H1 (cell line): ENCODE results near the gene DOCK1. TPM values are rescaled to one million over a fixed set of nuclear protein-coding genes. Genes with fewer than 3 reads are reported as not detected.

Source experiments
- CTCF ChIA-PET: fragments of 300-600 bp; sonication (Branson Sonifier 250); formaldehyde crosslinking; loops from one replicate; lab custom pipeline; 2021; ENCODE audit not compliant: partially characterized antibody; lab: Charles Lee
- POLR2A ChIA-PET: fragments of 300-600 bp; sonication (Branson Sonifier 250); formaldehyde crosslinking; loops from one replicate; lab custom pipeline; 2021; ENCODE audit warnings: inconsistent platforms; ENCODE audit not compliant: partially characterized antibody; lab: Charles Lee
- DNase-seq, 2 experiments: peaks; one replicate each; pipeline versions ENCODE4 v3.0.0 to v3.0.0-alpha.2; 2010 to 2022; ENCODE audit warnings: low spot score in 2 of 2, low read depth in 1 of 2, mixed read lengths in 1 of 2
- FAIRE-seq: peaks from 2 replicates; lab custom pipeline; 2011; peaks lifted over from hg19 to GRCh38; lab: Jason Lieb, UNC
- H2AFZ ChIP-seq: 2 replicates; pipeline ENCODE4 v1.8.1; 2012; ENCODE audit warnings: low read length, inconsistent platforms
- H2AK5ac ChIP-seq: 2 replicates; pipeline ENCODE4 v1.6.1; 2013; ENCODE audit warnings: low read depth, low read length
- H2BK120ac ChIP-seq: replicated peaks from 2 replicates; pipeline ENCODE3; 2013; ENCODE audit warnings: low read depth, low read length, inconsistent platforms
- H2BK12ac ChIP-seq: 2 replicates; pipeline ENCODE4 v1.6.1; 2013; ENCODE audit warnings: low read depth, low read length
- H2BK15ac ChIP-seq: 2 replicates; pipeline ENCODE4 v1.6.1; 2013; ENCODE audit warnings: low read length
- H2BK20ac ChIP-seq: 2 replicates; pipeline ENCODE4 v1.6.1; 2013; ENCODE audit warnings: low read length
- H2BK5ac ChIP-seq: 2 replicates; pipeline ENCODE4 v1.6.1; 2013; ENCODE audit warnings: low read depth, low read length
- H3K14ac ChIP-seq: 2 replicates; pipeline ENCODE4 v1.6.1; 2013; ENCODE audit warnings: inconsistent platforms; ENCODE audit not compliant: insufficient read length
- H3K18ac ChIP-seq: 2 replicates; pipeline ENCODE4 v1.6.1; 2013; ENCODE audit warnings: low read length; ENCODE audit errors: extremely low read depth
- H3K23ac ChIP-seq: 2 replicates; pipeline ENCODE4 v1.6.1; 2013; ENCODE audit warnings: inconsistent platforms; ENCODE audit not compliant: insufficient read length
- H3K23me2 ChIP-seq: 2 replicates; pipeline ENCODE4 v1.6.1; 2013; ENCODE audit warnings: low read depth, low read length
- H3K27ac ChIP-seq: 2 replicates; pipeline ENCODE4 v1.6.1; 2011; ENCODE audit warnings: low read depth, low read length, inconsistent platforms
- H3K27me3 ChIP-seq, 4 experiments: replicated peaks in 1 of 4; 1 replicate in 1 of 4; 2 replicates in 3 of 4; pipeline versions ENCODE4 v1.6.1 to v1.8.1; 2011 to 2013; ENCODE audit warnings: low read length in 3 of 4, mild to moderate bottlenecking in 3 of 4, inconsistent platforms in 2 of 4, mixed read lengths in 2 of 4, moderate library complexity in 1 of 4; ENCODE audit not compliant: control insufficient read depth in 3 of 4, insufficient read depth in 3 of 4; ENCODE audit errors: extremely low read depth in 1 of 4
- H3K36me3 ChIP-seq, 4 experiments: 2 replicates each; pipeline versions ENCODE4 v1.6.1 to v1.8.1; 2011 to 2013; ENCODE audit warnings: mild to moderate bottlenecking in 4 of 4, low read length in 3 of 4, moderate library complexity in 2 of 4, control low read depth in 1 of 4, inconsistent platforms in 1 of 4; ENCODE audit not compliant: insufficient read depth in 4 of 4, control insufficient read depth in 2 of 4
- H3K4ac ChIP-seq: replicated peaks from 2 replicates; pipeline ENCODE3; 2013; ENCODE audit warnings: low read length, low read depth, mixed read lengths, inconsistent platforms; ENCODE audit not compliant: insufficient read length
- H3K4me1 ChIP-seq, 4 experiments: replicated peaks in 1 of 4; 1 replicate in 1 of 4; 2 replicates in 3 of 4; pipeline versions ENCODE4 v1.6.1 to v1.8.1; 2011 to 2013; ENCODE audit warnings: low read length in 3 of 4, inconsistent platforms in 2 of 4, mixed read lengths in 1 of 4; ENCODE audit not compliant: insufficient read depth in 4 of 4, control insufficient read depth in 3 of 4
- H3K4me2 ChIP-seq, 2 experiments: 2 replicates each; pipeline versions ENCODE4 v1.6.1 to v1.8.1; 2011 to 2013; ENCODE audit warnings: low read depth in 2 of 2, low read length in 2 of 2, control low read depth in 1 of 2, inconsistent platforms in 1 of 2, mild to moderate bottlenecking in 1 of 2; ENCODE audit not compliant: insufficient read depth in 1 of 2
- H3K4me3 ChIP-seq, 4 experiments: fragments of 200-600, 300-600 bp in 1 of 4; sonication (generic), shearing (Covaris generic), sonication (Bioruptor Twin) in 1 of 4; 2 replicates each; pipeline versions ENCODE4 v1.5.1 to v1.8.1; 2011 to 2016; ENCODE audit warnings: low read length in 4 of 4, low read depth in 3 of 4, control low read depth in 2 of 4, inconsistent platforms in 2 of 4, mild to moderate bottlenecking in 2 of 4, mixed read lengths in 1 of 4, moderate library complexity in 1 of 4; ENCODE audit not compliant: insufficient read depth in 2 of 4; ENCODE audit errors: extremely low read depth in 1 of 4
- H3K56ac ChIP-seq: replicated peaks from 2 replicates; pipeline ENCODE3; 2013; ENCODE audit warnings: low read depth, mild to moderate bottlenecking, mixed read lengths, low read length, inconsistent platforms; ENCODE audit not compliant: insufficient read length
- H3K79me1 ChIP-seq: 2 replicates; pipeline ENCODE4 v1.6.1; 2013; ENCODE audit warnings: low read depth, low read length, control low read depth
- H3K79me2 ChIP-seq, 2 experiments: 2 replicates each; pipeline versions ENCODE4 v1.6.1 to v1.8.1; 2012 to 2013; ENCODE audit warnings: low read length in 2 of 2, mild to moderate bottlenecking in 2 of 2, inconsistent platforms in 1 of 2; ENCODE audit not compliant: insufficient read depth in 2 of 2, control insufficient read depth in 1 of 2
- H3K9ac ChIP-seq, 4 experiments: replicated peaks in 1 of 4; 1 replicate in 1 of 4; 2 replicates in 3 of 4; pipeline versions ENCODE4 v1.6.1 to v1.8.1; 2011 to 2013; ENCODE audit warnings: low read depth in 3 of 4, low read length in 3 of 4, control low read depth in 2 of 4, mild to moderate bottlenecking in 2 of 4, moderate library complexity in 2 of 4, inconsistent platforms in 1 of 4; ENCODE audit errors: extremely low read depth in 1 of 4
- H3K9me3 ChIP-seq, 2 experiments: 2 replicates each; pipeline versions ENCODE4 v1.6.1 to v1.8.1; 2012 to 2013; ENCODE audit warnings: mild to moderate bottlenecking in 2 of 2, moderate library complexity in 2 of 2, control low read depth in 1 of 2, inconsistent platforms in 1 of 2, low read depth in 1 of 2, low read length in 1 of 2, mixed read lengths in 1 of 2; ENCODE audit not compliant: insufficient read depth in 2 of 2
- H4K20me1 ChIP-seq, 2 experiments: replicated peaks in 1 of 2; 2 replicates each; pipeline versions ENCODE3 to v1.8.1; 2011 to 2013; ENCODE audit warnings: inconsistent platforms in 2 of 2, low read length in 2 of 2, mild to moderate bottlenecking in 1 of 2; ENCODE audit not compliant: insufficient read depth in 2 of 2, control insufficient read depth in 1 of 2
- H4K5ac ChIP-seq: 2 replicates; pipeline ENCODE4 v1.6.1; 2013; ENCODE audit warnings: low read length, low read depth, mixed read lengths, inconsistent platforms; ENCODE audit not compliant: insufficient read length
- H4K8ac ChIP-seq: 2 replicates; pipeline ENCODE4 v1.8.0; 2013; ENCODE audit warnings: mild to moderate bottlenecking, moderate library complexity, low read length, inconsistent platforms; ENCODE audit not compliant: insufficient read depth; ENCODE audit errors: extremely low read depth
- H4K91ac ChIP-seq: replicated peaks from 2 replicates; pipeline ENCODE3; 2013; ENCODE audit warnings: low read length, mixed read lengths, inconsistent platforms; ENCODE audit not compliant: insufficient read length
- BRCA1 ChIP-seq: IDR thresholded peaks from 2 replicates; pipeline ENCODE4 v1.6.1; 2012; ENCODE audit warnings: low read depth, low read length, improper control_type of control experiment
- EGR1 ChIP-seq: IDR thresholded peaks from 2 replicates; pipeline ENCODE4 v1.6.1; 2011; ENCODE audit warnings: low read depth, low read length, borderline replicate concordance
- EZH2 ChIP-seq: fragments of 200-600 bp; sonication (generic); IDR thresholded peaks from 2 replicates; pipeline ENCODE4 v1.7.1; 2012; ENCODE audit warnings: low read depth, mild to moderate bottlenecking, moderate library complexity, low read length, inconsistent platforms; ENCODE audit not compliant: severe bottlenecking
- FOSL1 ChIP-seq: IDR thresholded peaks from 2 replicates; pipeline ENCODE4 v1.6.1; 2011; ENCODE audit warnings: mild to moderate bottlenecking, low read depth, low read length, moderate library complexity; ENCODE audit not compliant: insufficient read depth
- KDM5A ChIP-seq: fragments of 200-600 bp; IDR thresholded peaks from 2 replicates; pipeline ENCODE4 v1.7.1; 2012; ENCODE audit warnings: mild to moderate bottlenecking, low read length, inconsistent platforms, mixed read lengths
- RNF2 ChIP-seq: fragments of 200-900, 300-1000 bp; sonication (generic); IDR thresholded peaks from 2 replicates; pipeline ENCODE4 v1.7.1; 2016; ENCODE audit warnings: borderline replicate concordance, low read depth, mild to moderate bottlenecking, antibody characterized with exemption, low read length; ENCODE audit not compliant: poor library complexity, severe bottlenecking; ENCODE audit errors: missing control alignments
- SIN3A ChIP-seq, 2 experiments: IDR thresholded peaks in 1 of 2; conservative IDR thresholded peaks in 1 of 2; 2 replicates each; pipeline ENCODE4 v1.6.1; 2011 to 2012; ENCODE audit warnings: low read length in 2 of 2, improper control_type of control experiment in 1 of 2, low read depth in 1 of 2, mild to moderate bottlenecking in 1 of 2
- SUZ12 ChIP-seq: fragments of 200-600 bp; sonication (generic); IDR thresholded peaks from 2 replicates; pipeline ENCODE4 v1.6.1; 2012; ENCODE audit warnings: mild to moderate bottlenecking, inconsistent platforms, low read length, moderate library complexity, mixed read lengths
- TAF7 ChIP-seq: optimal IDR thresholded peaks from 2 replicates; pipeline ENCODE3; 2011; ENCODE audit warnings: low read depth, mild to moderate bottlenecking, inconsistent platforms, low read length, moderate library complexity, borderline replicate concordance
- TBP ChIP-seq: IDR thresholded peaks from 2 replicates; pipeline ENCODE4 v1.6.1; 2011; ENCODE audit warnings: low read depth, low read length, improper control_type of control experiment
- TEAD4 ChIP-seq: IDR thresholded peaks from 2 replicates; pipeline ENCODE4 v1.6.1; 2012; ENCODE audit warnings: low read depth, low read length, inconsistent platforms, mixed read lengths
- WGBS, 2 experiments: shearing (Covaris generic) in 1 of 2; methylation state at CpG; one replicate each; pipeline versions ENCODE4 v1.1.6 to v1.1.7; 2013 to 2015; ENCODE audit warnings: low lambda C conversion rate in 2 of 2, mixed read lengths in 2 of 2, inconsistent platforms in 1 of 2, low coverage in 1 of 2, missing lambda C conversion rate in 1 of 2; ENCODE audit not compliant: insufficient replicate concordance in 2 of 2, insufficient coverage in 1 of 2, insufficient read length in 1 of 2; ENCODE audit errors: extremely low coverage in 1 of 2, missing lambda C conversion rate in 1 of 2; 5-methylcytosine and 5-hydroxymethylcytosine counted together
- polyA plus RNA-seq, 7 experiments: library from polyadenylated mRNA; depleted of rRNA in 3 of 7; stranded (reverse) in 5 of 7; unstranded in 2 of 7; fragments of >200 nt in 5 of 7; fragments of 200-250 nt in 2 of 7; gene quantifications; 1 replicate in 5 of 7; 2 replicates in 1 of 7; 4 replicates in 1 of 7; pipeline versions ENCODE4 v1.2.1 to v1.2.3, GENCODE V29; 2011 to 2013; ENCODE audit warnings: missing spikeins in 2 of 7, mixed read lengths in 2 of 7
- total RNA-seq: library from RNA; stranded (reverse); fragmentation: NEBNext Ultra II Directional; extraction: Animal tissue kit (Norgen Biotek cat#: 25700); gene quantifications from 2 replicates; pipeline ENCODE4 v1.2.1, GENCODE V29; 2021
- TF ChIP-seq, protein P1 (sequence below): IDR thresholded peaks from 2 replicates; pipeline ENCODE4 v1.6.1; 2012; ENCODE audit warnings: inconsistent platforms

The DOCK1 gene
- total and polyA plus RNA-seq, 2 of the 8 experiments (the other 6 are each of a cell fraction or from before 2014, with no cell fraction given), result 11.6 to 53.0 TPM

DNA sequence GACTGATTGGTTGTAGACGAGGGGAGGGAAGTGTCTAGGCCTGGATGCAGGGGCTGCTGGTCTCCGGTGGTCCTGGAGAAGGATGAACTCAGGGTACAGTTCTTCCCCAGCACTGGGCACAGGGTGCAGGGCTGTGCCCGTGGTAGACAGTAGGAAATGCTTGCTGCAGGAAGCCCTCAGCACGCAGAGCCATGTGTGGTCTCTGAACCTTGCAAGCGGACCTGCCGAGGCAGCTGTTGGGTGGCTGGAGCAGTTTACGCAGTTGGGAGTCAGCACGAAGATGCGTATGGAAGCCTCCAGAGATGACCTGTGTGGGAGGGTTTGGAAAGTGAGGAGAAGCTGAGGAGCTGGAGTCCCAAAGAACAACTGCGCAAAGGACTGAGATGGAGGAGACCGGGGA, 39.0 kb downstream of the DOCK1 start:
- no peak overlapping the region for H4K91ac ChIP-seq
- DNase-seq (no peak), FAIRE-seq (no peak)
- H3K27ac ChIP-seq, result no peak overlapping the region
- no peak overlapping the region for H3K23ac ChIP-seq
- H3K18ac ChIP-seq, result no peak overlapping the region
- H3K79me1 ChIP-seq, result peaks cover 17% of the 10 kb centered on the region
- no peaks in the 10 kb centered on the region for H3K4me1 ChIP-seq
- no peaks in the 10 kb centered on the region for H4K20me1 ChIP-seq
- ChIA-PET CTCF (interaction anchor here (1.9 kb wide), 1 partner anchor 16 kb away, joined by 5 read pairs; no protein-coding TSS in a partner anchor), POLR2A (interaction anchor here (1.4 kb wide), 1 partner anchor 37 kb away, joined by 4 read pairs; no protein-coding TSS in a partner anchor)
- H2BK120ac ChIP-seq, result no peak overlapping the region
- no peak overlapping the region for H2AFZ ChIP-seq
- no peak overlapping the region for H4K5ac ChIP-seq
- H3K36me3 ChIP-seq, result peaks cover 0 to 8% (median 3%) of the 10 kb centered on the region in 4 experiments; a peak in 2 of 8 replicates
- no peak overlapping the region for H3K56ac ChIP-seq
- H3K4ac ChIP-seq, result no peak overlapping the region
- no peak overlapping the region for H3K4me3 ChIP-seq
- H2BK5ac ChIP-seq, result no peak overlapping the region
- H2BK12ac ChIP-seq, result no peak overlapping the region
- peaks cover 8 to 13% of the 10 kb centered on the region in 2 experiments for H3K9me3 ChIP-seq
- H3K27me3 ChIP-seq, result no peaks in the 10 kb centered on the region
- H3K4me2 ChIP-seq, result no peak overlapping the region
- no peak overlapping the region for H3K9ac ChIP-seq
- H3K23me2 ChIP-seq, result peaks cover 3% of the 10 kb centered on the region; the same call in 1 of the 2 replicates
- H2BK20ac ChIP-seq, result no peak overlapping the region
- WGBS, 2 experiments, result 98% methylated on average over 9 of the region's 11 CpGs; no CpG with 5 or more reads in 1 of the 2 experiments
- no peak overlapping the region for H2BK15ac ChIP-seq
- no peak overlapping the region for H3K14ac ChIP-seq
- H2AK5ac ChIP-seq, result no peak overlapping the region
- H3K79me2 ChIP-seq, result peaks cover 26 to 82% of the 10 kb centered on the region in 2 experiments
- H4K8ac ChIP-seq, result no peak overlapping the region; the same call in 1 of the 2 replicates
- TF ChIP-seq TBP, result no peak
- TF ChIP-seq RNF2, result no peak
- TF ChIP-seq EZH2, result no peak
- TF ChIP-seq TAF7, result no peak
- TF ChIP-seq, protein P1, sequence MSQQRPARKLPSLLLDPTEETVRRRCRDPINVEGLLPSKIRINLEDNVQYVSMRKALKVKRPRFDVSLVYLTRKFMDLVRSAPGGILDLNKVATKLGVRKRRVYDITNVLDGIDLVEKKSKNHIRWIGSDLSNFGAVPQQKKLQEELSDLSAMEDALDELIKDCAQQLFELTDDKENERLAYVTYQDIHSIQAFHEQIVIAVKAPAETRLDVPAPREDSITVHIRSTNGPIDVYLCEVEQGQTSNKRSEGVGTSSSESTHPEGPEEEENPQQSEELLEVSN, result no peak
- no peak for TF ChIP-seq BRCA1
- TF ChIP-seq EGR1, result no peak
- no peak for TF ChIP-seq TEAD4
- no peak for TF ChIP-seq FOSL1
- TF ChIP-seq KDM5A, result no peak
- TF ChIP-seq SUZ12, result no peak
- TF ChIP-seq SIN3A (conservative IDR thresholded peaks at IDR 0.05 in 1 of 2, IDR thresholded peaks at IDR 0.05 in 1 of 2; ENCODE audit: low read depth in 1 of 2, low read length in 2 of 2), result no peak
